Measurements from ENCODE around the gene CSH2.
"Not testable (repeated sequence)": the region's sequence is repeated elsewhere in the genome, so short reads cannot be mapped to it uniquely, and the experiment has no call there.

The CSH2 gene

DNA sequence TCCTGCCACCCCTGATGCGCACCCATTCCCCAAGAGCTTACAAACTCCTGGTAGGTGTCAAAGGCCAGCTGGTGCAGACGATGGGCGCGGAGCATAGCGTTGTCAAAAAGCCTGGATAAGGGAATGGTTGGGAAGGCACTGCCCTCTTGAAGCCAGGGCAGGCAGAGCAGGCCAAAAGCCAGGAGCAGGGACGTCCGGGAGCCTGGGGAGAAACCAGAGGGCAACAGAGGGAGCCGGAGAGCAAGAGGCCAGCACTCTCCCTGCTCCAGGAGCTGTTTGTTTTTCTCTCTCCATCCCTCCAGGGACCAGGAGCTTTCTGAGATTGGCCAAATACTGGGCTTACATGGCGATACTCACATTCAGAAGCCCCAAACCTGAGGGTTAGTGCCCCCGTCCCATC, 44.8 kb upstream of the CSH2 start:
- Histone ChIP-seq H3K18ac (ENCODE audit: low read length) (no peak overlapping the region), H3K4ac (ENCODE audit: low read depth, low read length) (no peak overlapping the region), H3K4me2 (ENCODE audit: low read length) (peak overlapping the region; percentile 66), H2AK5ac (ENCODE audit: low read length) (no peak overlapping the region), H3K56ac (ENCODE audit: low read length) (peak overlapping the region; percentile 28), H4K5ac (ENCODE audit: low read length) (no peak overlapping the region), H4K8ac (ENCODE audit: low read depth, low read length) (no peak overlapping the region), H2BK120ac (ENCODE audit: low read depth, low read length) (no peak overlapping the region), H3K4me3 (ENCODE audit: low read length) (no peak overlapping the region), H3K9ac (ENCODE audit: low read length) (no peak overlapping the region), H3K27me3 (ENCODE audit: insufficient read depth, low read length, poor library complexity) (no peaks in the 10 kb centered on the region), H3K79me1 (ENCODE audit: low read length) (no peaks in the 10 kb centered on the region), H3K27ac (ENCODE audit: low read depth, low read length) (no peak overlapping the region), H3K79me2 (ENCODE audit: control insufficient read depth, insufficient read depth, low read length) (no peaks in the 10 kb centered on the region), H3K23ac (ENCODE audit: low read length) (no peak overlapping the region), H2BK15ac (replicated peaks; ENCODE audit: low read depth) (no peak overlapping the region), H2BK5ac (ENCODE audit: low read length) (no peak overlapping the region), H3K36me3 (ENCODE audit: control insufficient read depth, insufficient read depth, low read length) (no peaks in the 10 kb centered on the region), H3K4me1 (ENCODE audit: control insufficient read depth, low read depth, low read length) (no peaks in the 10 kb centered on the region)
- WGBS (ENCODE audit: extremely low coverage, insufficient coverage, low lambda C conversion rate) = no CpG with 5 or more reads among the region's 10 CpGs
- peak; percentile 87 for DNase-seq

DNA sequence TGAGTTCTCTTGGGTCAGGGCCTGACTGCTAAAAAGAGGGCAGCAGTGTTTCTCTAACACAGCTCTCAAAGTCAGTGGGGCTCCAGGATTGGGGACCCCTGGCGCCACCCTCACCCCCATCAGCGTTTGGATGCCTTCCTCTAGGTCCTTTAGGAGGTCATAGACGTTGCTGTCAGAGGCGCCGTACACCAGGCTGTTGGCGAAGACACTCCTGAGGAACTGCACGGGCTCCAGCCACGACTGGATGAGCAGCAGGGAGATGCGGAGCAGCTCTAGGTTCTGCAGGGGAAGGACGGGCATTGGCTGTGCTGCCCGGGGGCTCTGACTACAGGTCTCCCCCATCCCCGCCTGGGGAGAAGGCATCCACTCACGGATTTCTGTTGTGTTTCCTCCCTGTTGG, 44.2 kb upstream of the CSH2 start:
- H3K4me2 ChIP-seq (ENCODE audit: low read length) = no peak overlapping the region
- H3K18ac ChIP-seq (ENCODE audit: low read length) = no peak overlapping the region
- H3K4me3 ChIP-seq (ENCODE audit: low read length) = no peak overlapping the region
- no peak overlapping the region for H4K8ac ChIP-seq (ENCODE audit: low read depth, low read length)
- no peak overlapping the region for H2AK5ac ChIP-seq (ENCODE audit: low read length)
- no peak overlapping the region for H2BK120ac ChIP-seq (ENCODE audit: low read depth, low read length)
- H3K79me1 ChIP-seq (ENCODE audit: low read length) = no peaks in the 10 kb centered on the region
- no peak overlapping the region for H3K4ac ChIP-seq (ENCODE audit: low read depth, low read length)
- no peaks in the 10 kb centered on the region for H3K27me3 ChIP-seq (ENCODE audit: insufficient read depth, low read length, poor library complexity)
- no peaks in the 10 kb centered on the region for H3K79me2 ChIP-seq (ENCODE audit: control insufficient read depth, insufficient read depth, low read length)
- no peak for DNase-seq
- no CpG with 5 or more reads among the region's 13 CpGs for WGBS (ENCODE audit: extremely low coverage, insufficient coverage, low lambda C conversion rate)
- no peaks in the 10 kb centered on the region for H3K4me1 ChIP-seq (ENCODE audit: control insufficient read depth, low read depth, low read length)
- H2BK15ac ChIP-seq (replicated peaks; ENCODE audit: low read depth) = no peak overlapping the region
- no peaks in the 10 kb centered on the region for H3K36me3 ChIP-seq (ENCODE audit: control insufficient read depth, insufficient read depth, low read length)
- H3K23ac ChIP-seq (ENCODE audit: low read length) = no peak overlapping the region
- no peak overlapping the region for H3K27ac ChIP-seq (ENCODE audit: low read depth, low read length)
- H3K9ac ChIP-seq (ENCODE audit: low read length) = no peak overlapping the region
- H4K5ac ChIP-seq (ENCODE audit: low read length) = no peak overlapping the region
- peak overlapping the region; percentile 28 for H3K56ac ChIP-seq (ENCODE audit: low read length)
- H2BK5ac ChIP-seq (ENCODE audit: low read length) = no peak overlapping the region

DNA sequence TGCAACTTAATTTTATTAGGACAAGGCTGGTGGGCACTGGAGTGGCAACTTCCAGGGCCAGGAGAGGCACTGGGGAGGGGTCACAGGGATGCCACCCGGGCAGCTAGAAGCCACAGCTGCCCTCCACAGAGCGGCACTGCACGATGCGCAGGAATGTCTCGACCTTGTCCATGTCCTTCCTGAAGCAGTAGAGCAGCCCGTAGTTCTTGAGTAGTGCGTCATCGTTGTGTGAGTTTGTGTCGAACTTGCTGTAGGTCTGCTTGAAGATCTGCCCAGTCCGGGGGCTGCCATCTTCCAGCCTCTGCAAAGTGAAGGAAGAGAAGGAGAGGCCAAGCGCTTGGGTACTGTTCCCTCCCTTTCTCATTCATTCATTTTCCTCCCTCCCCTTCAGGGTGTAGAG, 43.7 kb upstream of the CSH2 start:
- not testable (repeated sequence) for H3K18ac ChIP-seq (ENCODE audit: low read length); H2AK5ac ChIP-seq (ENCODE audit: low read length)

DNA sequence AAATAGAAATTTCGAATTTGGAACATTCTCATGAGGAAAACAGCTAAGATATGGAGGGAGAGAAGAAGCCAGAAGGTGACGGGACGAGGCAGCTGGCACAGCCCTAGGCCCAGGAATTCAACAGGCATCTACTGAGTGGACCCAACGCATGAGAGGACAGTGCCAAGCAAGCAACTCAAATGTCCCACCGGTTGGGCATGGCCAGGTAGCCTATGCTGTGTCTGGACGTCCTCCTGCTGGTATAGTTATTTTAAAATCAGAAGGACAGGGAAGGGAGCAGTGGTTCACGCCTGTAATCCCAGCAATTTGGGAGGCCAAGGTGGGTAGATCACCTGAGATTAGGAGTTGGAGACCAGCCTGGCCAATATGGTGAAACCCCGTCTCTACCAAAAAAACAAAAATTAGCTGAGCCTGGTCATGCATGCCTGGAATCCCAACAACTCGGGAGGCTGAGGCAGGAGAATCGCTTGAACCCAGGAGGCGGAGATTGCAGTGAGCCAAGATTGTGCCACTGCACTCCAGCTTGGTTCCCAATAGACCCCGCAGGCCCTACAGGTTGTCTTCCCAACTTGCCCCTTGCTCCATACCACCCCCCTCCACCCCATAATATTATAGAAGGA, 43.2 kb upstream of the CSH2 start:
- Histone ChIP-seq H3K56ac (ENCODE audit: low read length) (no peak overlapping the region), H3K9ac (ENCODE audit: low read length) (no peak overlapping the region), H3K36me3 (ENCODE audit: control insufficient read depth, insufficient read depth, low read length) (no peaks in the 10 kb centered on the region), H3K23ac (ENCODE audit: low read length) (no peak overlapping the region), H3K4me1 (ENCODE audit: control insufficient read depth, low read depth, low read length) (no peaks in the 10 kb centered on the region), H2AK5ac (ENCODE audit: low read length) (no peak overlapping the region), H2BK5ac (ENCODE audit: low read length) (no peak overlapping the region), H3K79me2 (ENCODE audit: control insufficient read depth, insufficient read depth, low read length) (no peaks in the 10 kb centered on the region), H2BK120ac (ENCODE audit: low read depth, low read length) (no peak overlapping the region), H3K4ac (ENCODE audit: low read depth, low read length) (no peak overlapping the region), H3K18ac (ENCODE audit: low read length) (no peak overlapping the region), H3K27me3 (ENCODE audit: insufficient read depth, low read length, poor library complexity) (no peaks in the 10 kb centered on the region), H3K4me2 (ENCODE audit: low read length) (no peak overlapping the region), H3K27ac (ENCODE audit: low read depth, low read length) (no peak overlapping the region), H2BK15ac (replicated peaks; ENCODE audit: low read depth) (no peak overlapping the region), H3K4me3 (ENCODE audit: low read length) (no peak overlapping the region), H4K8ac (ENCODE audit: low read depth, low read length) (no peak overlapping the region), H3K79me1 (ENCODE audit: low read length) (no peaks in the 10 kb centered on the region), H4K5ac (ENCODE audit: low read length) (no peak overlapping the region)
- WGBS (ENCODE audit: extremely low coverage, insufficient coverage, low lambda C conversion rate) = no CpG with 5 or more reads among the region's 12 CpGs
- no peak for DNase-seq

More for the DNA sequence above, 43.7 kb upstream of the CSH2 start:
- not testable (repeated sequence) for H3K4ac ChIP-seq (ENCODE audit: low read depth, low read length); H3K9ac ChIP-seq (ENCODE audit: low read length); H3K56ac ChIP-seq (ENCODE audit: low read length); H3K4me1 ChIP-seq (ENCODE audit: control insufficient read depth, low read depth, low read length); H3K79me2 ChIP-seq (ENCODE audit: control insufficient read depth, insufficient read depth, low read length); H3K23ac ChIP-seq (ENCODE audit: low read length); H3K4me2 ChIP-seq (ENCODE audit: low read length); H3K27ac ChIP-seq (ENCODE audit: low read depth, low read length); H3K4me3 ChIP-seq (ENCODE audit: low read length); H2BK5ac ChIP-seq (ENCODE audit: low read length); H3K36me3 ChIP-seq (ENCODE audit: control insufficient read depth, insufficient read depth, low read length); H2BK120ac ChIP-seq (ENCODE audit: low read depth, low read length); H4K5ac ChIP-seq (ENCODE audit: low read length); H2BK15ac ChIP-seq (replicated peaks; ENCODE audit: low read depth); H3K27me3 ChIP-seq (ENCODE audit: insufficient read depth, low read length, poor library complexity); H3K79me1 ChIP-seq (ENCODE audit: low read length); H4K8ac ChIP-seq (ENCODE audit: low read depth, low read length); DNase-seq
- no CpG with 5 or more reads among the region's 11 CpGs for WGBS (ENCODE audit: extremely low coverage, insufficient coverage, low lambda C conversion rate)

DNA sequence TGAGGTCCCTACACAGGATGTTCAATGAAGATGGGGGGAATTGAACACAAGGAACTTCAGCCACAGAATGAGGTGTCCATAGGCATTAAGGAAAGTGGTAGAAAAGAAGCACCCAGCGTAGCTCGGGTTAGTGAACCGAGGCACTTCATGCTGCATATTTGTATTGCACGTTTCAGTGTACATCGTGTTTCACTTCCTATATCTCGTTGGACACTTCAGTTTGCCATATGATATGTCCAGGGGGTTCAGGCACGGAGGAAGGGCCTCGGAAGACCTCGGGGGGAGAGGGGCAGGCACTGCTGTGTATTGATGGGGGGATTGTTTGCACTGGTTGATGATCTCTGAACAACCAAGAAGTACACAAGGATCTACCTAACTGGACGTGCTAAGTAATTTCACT, 42.3 kb upstream of the CSH2 start:
- H2BK5ac ChIP-seq (ENCODE audit: low read length); H3K79me1 ChIP-seq (ENCODE audit: low read length); H3K4me2 ChIP-seq (ENCODE audit: low read length); H3K4me3 ChIP-seq (ENCODE audit: low read length); H3K79me2 ChIP-seq (ENCODE audit: control insufficient read depth, insufficient read depth, low read length); H3K27me3 ChIP-seq (ENCODE audit: insufficient read depth, low read length, poor library complexity); H3K4me1 ChIP-seq (ENCODE audit: control insufficient read depth, low read depth, low read length); H2AK5ac ChIP-seq (ENCODE audit: low read length); H2BK15ac ChIP-seq (replicated peaks; ENCODE audit: low read depth); H3K56ac ChIP-seq (ENCODE audit: low read length); H2BK120ac ChIP-seq (ENCODE audit: low read depth, low read length); H3K4ac ChIP-seq (ENCODE audit: low read depth, low read length); H3K9ac ChIP-seq (ENCODE audit: low read length); H3K18ac ChIP-seq (ENCODE audit: low read length); H3K27ac ChIP-seq (ENCODE audit: low read depth, low read length); H4K8ac ChIP-seq (ENCODE audit: low read depth, low read length); H4K5ac ChIP-seq (ENCODE audit: low read length); DNase-seq; H3K36me3 ChIP-seq (ENCODE audit: control insufficient read depth, insufficient read depth, low read length); H3K23ac ChIP-seq (ENCODE audit: low read length): not testable (repeated sequence)
- no CpG with 5 or more reads among the region's 10 CpGs for WGBS (ENCODE audit: extremely low coverage, insufficient coverage, low lambda C conversion rate)

DNA sequence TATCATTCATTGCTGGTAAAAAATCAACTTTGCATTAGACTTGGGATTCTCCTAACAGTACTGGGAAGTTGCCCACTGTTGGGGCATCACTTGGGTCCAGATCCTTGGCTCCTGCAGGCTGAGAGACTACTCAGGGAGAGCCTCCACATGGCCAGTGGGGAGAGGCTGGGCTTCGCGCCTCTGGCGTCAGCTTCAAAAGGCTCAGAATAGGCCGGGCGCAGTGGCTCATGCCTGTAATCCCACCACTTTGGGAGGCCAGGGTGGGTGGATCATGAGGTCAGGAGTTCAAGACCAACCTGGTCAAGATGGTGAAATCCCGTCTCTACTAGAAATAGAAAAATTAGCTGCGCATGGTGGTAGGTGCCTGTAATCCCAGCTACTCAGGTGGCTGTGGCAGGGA, 41.0 kb upstream of the CSH2 start:
- H3K18ac ChIP-seq (ENCODE audit: low read length) = no peak overlapping the region
- no CpG with 5 or more reads among the region's 7 CpGs for WGBS (ENCODE audit: extremely low coverage, insufficient coverage, low lambda C conversion rate)

More for the DNA sequence above, 41.0 kb upstream of the CSH2 start:
- Histone ChIP-seq H3K4me3 (ENCODE audit: low read length) (no peak overlapping the region), H2BK5ac (ENCODE audit: low read length) (no peak overlapping the region), H3K27me3 (ENCODE audit: insufficient read depth, low read length, poor library complexity) (no peaks in the 10 kb centered on the region), H3K23ac (ENCODE audit: low read length) (no peak overlapping the region), H2AK5ac (ENCODE audit: low read length) (no peak overlapping the region), H3K4me1 (ENCODE audit: control insufficient read depth, low read depth, low read length) (no peaks in the 10 kb centered on the region), H3K9ac (ENCODE audit: low read length) (no peak overlapping the region), H3K56ac (ENCODE audit: low read length) (no peak overlapping the region), H4K8ac (ENCODE audit: low read depth, low read length) (no peak overlapping the region), H2BK15ac (replicated peaks; ENCODE audit: low read depth) (no peak overlapping the region), H3K27ac (ENCODE audit: low read depth, low read length) (no peak overlapping the region), H3K79me2 (ENCODE audit: control insufficient read depth, insufficient read depth, low read length) (no peaks in the 10 kb centered on the region), H2BK120ac (ENCODE audit: low read depth, low read length) (no peak overlapping the region), H3K36me3 (ENCODE audit: control insufficient read depth, insufficient read depth, low read length) (no peaks in the 10 kb centered on the region), H4K5ac (ENCODE audit: low read length) (no peak overlapping the region), H3K79me1 (ENCODE audit: low read length) (no peaks in the 10 kb centered on the region), H3K4me2 (ENCODE audit: low read length) (no peak overlapping the region), H3K4ac (ENCODE audit: low read depth, low read length) (no peak overlapping the region)
- no peak for DNase-seq

All from mesendoderm (in vitro differentiated cells).